IMR-90 (cell line): Measurements from ENCODE around the gene TMEM101. TPM values are rescaled to one million over a fixed set of nuclear protein-coding genes. Genes with fewer than 3 reads are reported as not detected.

Source experiments
- ATAC-seq: fragments of 200-7000 bp; cut with Tn5 transposase; 2 replicates; pipeline ENCODE4 v1.9.1; 2020; ENCODE audit warnings: low read depth, mild to moderate bottlenecking, moderate library complexity
- BruUV-seq: library from RNA; stranded (reverse); fragments of 400-500 nt; replicated peaks from 2 replicates; lab custom pipeline; 2021; lab: Mats Ljungman, UMichigan
- CTCF ChIA-PET: fragments of 300-600 bp; formaldehyde crosslinking; extraction: SDS; loops from one replicate; lab custom pipeline; 2021; ENCODE audit warnings: antibody characterized with exemption; lab: Yijun Ruan, JAX
- POLR2A ChIA-PET: fragments of 300-600 bp; sonication (Branson Sonifier 250); formaldehyde crosslinking; loops from one replicate; lab custom pipeline; 2022; ENCODE audit warnings: antibody characterized with exemption; ENCODE audit not compliant: unreplicated experiment; lab: Charles Lee
- DNase-seq: peaks from one replicate; pipeline ENCODE4 v3.0.0; 2013
- H2AFZ ChIP-seq: replicated peaks from 2 replicates; pipeline ENCODE3; 2013; ENCODE audit warnings: low read length, mild to moderate bottlenecking; ENCODE audit not compliant: poor library complexity
- H2AK5ac ChIP-seq: 2 replicates; pipeline ENCODE4 v1.6.1; 2013; ENCODE audit warnings: low read depth, low read length, inconsistent platforms
- H2AK9ac ChIP-seq: replicated peaks from 2 replicates; pipeline ENCODE3; 2013; ENCODE audit warnings: mild to moderate bottlenecking, low read depth, low read length, moderate library complexity; ENCODE audit not compliant: poor library complexity
- H2BK120ac ChIP-seq: 2 replicates; pipeline ENCODE4 v1.6.1; 2013; ENCODE audit warnings: low read depth, low read length, inconsistent platforms
- H2BK15ac ChIP-seq: 3 replicates; pipeline ENCODE4 v1.6.1; 2013; ENCODE audit warnings: low read depth, low read length, inconsistent platforms
- H2BK20ac ChIP-seq: 2 replicates; pipeline ENCODE4 v1.6.1; 2013; ENCODE audit warnings: low read depth, mild to moderate bottlenecking, inconsistent platforms, low read length, moderate library complexity
- H2BK5ac ChIP-seq: 2 replicates; pipeline ENCODE4 v1.6.1; 2013; ENCODE audit warnings: mild to moderate bottlenecking, low read depth, low read length, inconsistent platforms; ENCODE audit not compliant: poor library complexity, severe bottlenecking
- H3K14ac ChIP-seq: replicated peaks from 2 replicates; pipeline ENCODE4 v1.6.1; 2013; ENCODE audit warnings: low read depth, low read length, inconsistent platforms
- H3K18ac ChIP-seq: 2 replicates; pipeline ENCODE4 v1.6.1; 2013; ENCODE audit warnings: low read depth, low read length, control low read depth
- H3K23ac ChIP-seq: 2 replicates; pipeline ENCODE4 v1.6.1; 2013; ENCODE audit warnings: low read depth, low read length, inconsistent platforms
- H3K27ac ChIP-seq: 2 replicates; pipeline ENCODE4 v1.5.1; 2013; ENCODE audit warnings: mild to moderate bottlenecking, control low read depth, low read length; ENCODE audit not compliant: insufficient read depth
- H3K27me3 ChIP-seq: 2 replicates; pipeline ENCODE4 v1.6.1; 2013; ENCODE audit warnings: low read length; ENCODE audit not compliant: control insufficient read depth, insufficient read depth
- H3K36me3 ChIP-seq: 2 replicates; pipeline ENCODE4 v1.6.1; 2013; ENCODE audit warnings: low read length, mixed read lengths; ENCODE audit not compliant: control insufficient read depth, insufficient read depth
- H3K4ac ChIP-seq: 2 replicates; pipeline ENCODE4 v1.6.1; 2013; ENCODE audit warnings: low read depth, low read length, inconsistent platforms
- H3K4me1 ChIP-seq: 2 replicates; pipeline ENCODE4 v1.6.1; 2013; ENCODE audit warnings: low read length, mixed read lengths; ENCODE audit not compliant: control insufficient read depth, insufficient read depth
- H3K4me2 ChIP-seq: 2 replicates; pipeline ENCODE4 v1.6.1; 2013; ENCODE audit warnings: low read depth, mild to moderate bottlenecking, control low read depth, low read length, moderate library complexity
- H3K4me3 ChIP-seq: 2 replicates; pipeline ENCODE4 v1.5.1; 2013; ENCODE audit warnings: low read depth, mild to moderate bottlenecking, control low read depth, low read length, moderate library complexity; ENCODE audit not compliant: insufficient read depth
- H3K56ac ChIP-seq: 2 replicates; pipeline ENCODE4 v1.6.1; 2013; ENCODE audit warnings: low read length, inconsistent platforms; ENCODE audit not compliant: insufficient read depth; ENCODE audit errors: extremely low read depth
- H3K79me1 ChIP-seq, 2 experiments: 2 replicates each; pipeline ENCODE4 v1.6.1; 2013; ENCODE audit warnings: low read length in 2 of 2, inconsistent platforms in 1 of 2, low read depth in 1 of 2
- H3K9ac ChIP-seq: 2 replicates; pipeline ENCODE4 v1.6.1; 2013; ENCODE audit warnings: low read depth, low read length, control low read depth
- H3K9me1 ChIP-seq: 2 replicates; pipeline ENCODE4 v1.6.1; 2013; ENCODE audit warnings: low read length, inconsistent platforms; ENCODE audit not compliant: insufficient read depth
- H3K9me3 ChIP-seq: 2 replicates; pipeline ENCODE4 v1.6.1; 2013; ENCODE audit warnings: low read length; ENCODE audit not compliant: control insufficient read depth, insufficient read depth
- H4K20me1 ChIP-seq: 2 replicates; pipeline ENCODE4 v1.6.1; 2013; ENCODE audit warnings: low read length, inconsistent platforms; ENCODE audit not compliant: insufficient read depth
- H4K5ac ChIP-seq: 2 replicates; pipeline ENCODE4 v1.6.1; 2013; ENCODE audit warnings: mild to moderate bottlenecking, low read depth, low read length, control low read depth
- H4K8ac ChIP-seq, 2 experiments: 2 replicates each; pipeline ENCODE4 v1.6.1; 2013; ENCODE audit warnings: low read depth in 2 of 2, low read length in 2 of 2, control low read depth in 1 of 2, inconsistent platforms in 1 of 2
- H4K91ac ChIP-seq: 2 replicates; pipeline ENCODE4 v1.6.1; 2013; ENCODE audit warnings: low read depth, low read length, inconsistent platforms; ENCODE audit not compliant: insufficient read depth
- BHLHE40 ChIP-seq: fragments of 150-350 bp; IDR thresholded peaks from 2 replicates; pipeline ENCODE4 v1.6.1; 2016; ENCODE audit warnings: mild to moderate bottlenecking, low read depth, low read length
- MAFK ChIP-seq: IDR thresholded peaks from 2 replicates; pipeline ENCODE4 v1.6.1; 2012; ENCODE audit warnings: low read depth, low read length, improper control_type of control experiment
- MXI1 ChIP-seq: IDR thresholded peaks from 2 replicates; pipeline ENCODE4 v1.6.1; 2012; ENCODE audit warnings: low read depth, mild to moderate bottlenecking, low read length, moderate library complexity, borderline replicate concordance
- POLR2A ChIP-seq: IDR thresholded peaks from 2 replicates; pipeline ENCODE4 v1.6.1; 2012; ENCODE audit warnings: mild to moderate bottlenecking, low read depth, low read length
- RAD21 ChIP-seq: IDR thresholded peaks from 2 replicates; pipeline ENCODE4 v1.6.1; 2012; ENCODE audit warnings: low read length, improper control_type of control experiment
- RFX5 ChIP-seq: IDR thresholded peaks from 2 replicates; pipeline ENCODE4 v1.8.0; 2012; ENCODE audit warnings: low read depth, mild to moderate bottlenecking, low read length, moderate library complexity
- SMC3 ChIP-seq: fragments of 150-350 bp; IDR thresholded peaks from 2 replicates; pipeline ENCODE4 v1.6.1; 2016; ENCODE audit warnings: low read depth, mild to moderate bottlenecking, antibody characterized with exemption, low read length, moderate library complexity
- USF2 ChIP-seq: fragments of 150-350 bp; IDR thresholded peaks from 2 replicates; pipeline ENCODE4 v1.6.1; 2017; ENCODE audit warnings: mild to moderate bottlenecking, antibody characterized with exemption, low read length, low read depth
- WGBS, 2 experiments: methylation state at CpG; one replicate each; pipeline versions ENCODE4 v1.1.5 to v1.1.7; 2013; ENCODE audit warnings: missing lambda C conversion rate in 2 of 2; ENCODE audit not compliant: insufficient read length in 1 of 2; ENCODE audit errors: extremely low coverage in 2 of 2; 5-methylcytosine and 5-hydroxymethylcytosine counted together
- dilution Hi-C: fragments of 300-500 bp; cut with HindIII; formaldehyde crosslinking; loops from one replicate; pipeline ENCODE4 v1.14.3; 2018; ENCODE audit warnings: low sequenced_read_pairs; ENCODE audit not compliant: unreplicated experiment
- in situ Hi-C: fragments of 300-500 bp; cut with MboI; formaldehyde crosslinking; loops from 3 replicates; pipeline ENCODE4 v1.14.3; 2019; ENCODE audit warnings: low sequenced_read_pairs, inconsistent platforms, mixed read lengths
- intact Hi-C: fragments of 100-400 bp; cut with micrococcal nuclease; formaldehyde crosslinking; loops from 2 replicates; pipeline ENCODE4 v1.10.0; 2022
- polyA plus RNA-seq, 3 experiments: library from polyadenylated mRNA; depleted of rRNA; stranded (reverse); fragments of >200 nt; gene quantifications; 2 replicates each; pipeline ENCODE4 v1.2.3, GENCODE V29; 2012; ENCODE audit warnings: low replicate concordance in 1 of 3
- total RNA-seq: library from RNA; depleted of rRNA; stranded (reverse); fragments of >200 nt; gene quantifications from 2 replicates; pipeline ENCODE4 v1.2.3, GENCODE V29; 2012

TMEM101 gene
- total and polyA plus RNA-seq, 2 of the 4 experiments (the other 2 are of a cell fraction): 30.7 to 36.6 TPM

GRCh38 chr17:44062871-44063270 is 48.1 kb upstream of the TMEM101 start:
- ChIA-PET POLR2A (no interaction called here), CTCF (no interaction called here)
- BruUV-seq: no TSS peak
- H2BK20ac ChIP-seq: no peak overlapping the region
- H3K27ac ChIP-seq: no peak overlapping the region
- H4K20me1 ChIP-seq: peaks cover 61% of the 10 kb centered on the region
- no peak for DNase-seq
- no peak overlapping the region for H4K5ac ChIP-seq
- WGBS, 2 experiments: 95% methylated on average over 7 of the region's 15 CpGs; no CpG with 5 or more reads in 1 of the 2 experiments
- in situ Hi-C loops: no loop called here
- H3K14ac ChIP-seq: no peak overlapping the region
- no peaks in the 10 kb centered on the region for H3K9me3 ChIP-seq
- peaks cover 20% of the 10 kb centered on the region for H3K36me3 ChIP-seq
- H2BK5ac ChIP-seq: no peak overlapping the region
- no peak overlapping the region for H3K4me3 ChIP-seq
- TF ChIP-seq USF2 (no peak), BHLHE40 (no peak), MXI1 (no peak), POLR2A (no peak), MAFK (no peak), RFX5 (no peak), RAD21 (no peak), SMC3 (no peak)
- peaks cover 24 to 54% of the 10 kb centered on the region in 2 experiments for H3K79me1 ChIP-seq
- H3K9ac ChIP-seq: no peak overlapping the region
- no peak overlapping the region for H2AK9ac ChIP-seq
- no peak overlapping the region for H3K4ac ChIP-seq
- H3K4me2 ChIP-seq: no peak overlapping the region
- no peak overlapping the region for H2BK120ac ChIP-seq
- dilution Hi-C loops: no loop called here
- no peak overlapping the region for H2AFZ ChIP-seq
- H3K56ac ChIP-seq: no peak overlapping the region
- H3K9me1 ChIP-seq: no peaks in the 10 kb centered on the region
- no peak overlapping the region for H3K23ac ChIP-seq
- no peak overlapping the region for H4K8ac ChIP-seq
- H3K4me1 ChIP-seq: peaks cover 2% of the 10 kb centered on the region; the same call in 1 of the 2 replicates
- H4K91ac ChIP-seq: no peak overlapping the region
- H3K18ac ChIP-seq: no peak overlapping the region
- no peak overlapping the region for H2AK5ac ChIP-seq
- no peaks in the 10 kb centered on the region for H3K27me3 ChIP-seq
- intact Hi-C loops: no loop called here
- ATAC-seq: no peak
- H2BK15ac ChIP-seq: no peak overlapping the region
